Calu3 (cell line): ENCODE measurements around the gene TCEA3. TPM values are rescaled to one million over a fixed set of nuclear protein-coding genes. Genes with fewer than 3 reads are reported as not detected.

Source experiments
- BruUV-seq: library from RNA; stranded (reverse); fragments of 400-500 nt; replicated peaks from 2 replicates; lab custom pipeline; 2021; lab: Mats Ljungman, UMichigan
- CTCF ChIA-PET: fragments of 300-600 bp; sonication (Branson Sonifier 250); formaldehyde crosslinking; loops from one replicate; lab custom pipeline; 2022; ENCODE audit warnings: antibody characterized with exemption; lab: Charles Lee
- DNase-seq: peaks from one replicate; pipeline ENCODE4 v3.0.0; 2022
- H3K27ac Mint-ChIP-seq: one replicate; pipeline ENCODE4 v1.8.0; 2022; ENCODE audit warnings: mixed read lengths; ENCODE audit not compliant: unreplicated experiment
- H3K27me3 Mint-ChIP-seq: one replicate; pipeline ENCODE4 v1.8.0; 2022; ENCODE audit warnings: mixed read lengths; ENCODE audit not compliant: unreplicated experiment
- H3K36me3 Mint-ChIP-seq: one replicate; pipeline ENCODE4 v1.8.0; 2022; ENCODE audit warnings: mild to moderate bottlenecking, moderate library complexity, mixed read lengths; ENCODE audit not compliant: insufficient read depth, unreplicated experiment
- H3K4me1 Mint-ChIP-seq: one replicate; pipeline ENCODE4 v1.8.0; 2022; ENCODE audit warnings: mild to moderate bottlenecking, low read depth, mixed read lengths; ENCODE audit not compliant: unreplicated experiment
- H3K4me3 Mint-ChIP-seq: one replicate; pipeline ENCODE4 v1.8.0; 2022; ENCODE audit warnings: mild to moderate bottlenecking, low read depth, moderate library complexity, mixed read lengths; ENCODE audit not compliant: unreplicated experiment
- H3K9me3 Mint-ChIP-seq: one replicate; pipeline ENCODE4 v1.8.0; 2022; ENCODE audit warnings: low read depth, mixed read lengths; ENCODE audit not compliant: unreplicated experiment
- intact Hi-C: fragments of 100-400 bp; cut with micrococcal nuclease; formaldehyde crosslinking; loops from one replicate; pipeline ENCODE4 v1.10.0; 2022; ENCODE audit not compliant: unreplicated experiment
- total RNA-seq: library from RNA; stranded (reverse); gene quantifications from 2 replicates; pipeline ENCODE4 v1.2.3, GENCODE V29; 2022
- TF ChIP-seq, protein P1 (sequence below): fragments of 200-600 bp; IDR thresholded peaks from one replicate; pipeline ENCODE4 v1.8.0; 2022; ENCODE audit warnings: antibody characterized with exemption; ENCODE audit not compliant: unreplicated experiment

The TCEA3 gene
- total RNA-seq, 1 experiment from 2014 or later = 1.5 TPM

DNA sequence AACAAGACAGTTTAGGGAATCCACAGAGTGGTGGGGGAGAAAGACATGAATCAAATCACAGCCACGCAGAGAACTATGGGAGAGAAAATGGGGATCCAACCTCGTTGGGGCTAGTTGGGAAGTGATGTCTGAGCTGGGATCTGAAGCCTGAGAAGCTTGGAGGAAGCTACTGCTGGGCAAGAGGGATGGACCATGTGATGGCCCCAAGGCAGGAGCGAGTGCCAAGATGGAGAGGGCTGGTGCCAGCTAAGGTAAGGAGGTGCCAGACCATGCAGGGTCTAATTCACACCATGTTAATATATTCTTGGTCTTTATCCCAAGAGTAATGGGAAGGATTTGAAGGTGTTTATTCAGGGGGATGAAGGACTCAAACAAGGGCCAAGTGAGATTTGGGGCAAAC is 18.2 kb upstream of the TCEA3 start:
- Mint-ChIP-seq H3K27ac (no peak overlapping the region), H3K9me3 (no peaks in the 10 kb centered on the region), H3K36me3 (no peaks in the 10 kb centered on the region), H3K4me1 (no peaks in the 10 kb centered on the region), H3K27me3 (peaks cover 25% of the 10 kb centered on the region), H3K4me3 (no peak overlapping the region)
- intact Hi-C loops = no loop called here
- DNase-seq = no peak
- no TSS peak for BruUV-seq
- TF ChIP-seq, protein P1, sequence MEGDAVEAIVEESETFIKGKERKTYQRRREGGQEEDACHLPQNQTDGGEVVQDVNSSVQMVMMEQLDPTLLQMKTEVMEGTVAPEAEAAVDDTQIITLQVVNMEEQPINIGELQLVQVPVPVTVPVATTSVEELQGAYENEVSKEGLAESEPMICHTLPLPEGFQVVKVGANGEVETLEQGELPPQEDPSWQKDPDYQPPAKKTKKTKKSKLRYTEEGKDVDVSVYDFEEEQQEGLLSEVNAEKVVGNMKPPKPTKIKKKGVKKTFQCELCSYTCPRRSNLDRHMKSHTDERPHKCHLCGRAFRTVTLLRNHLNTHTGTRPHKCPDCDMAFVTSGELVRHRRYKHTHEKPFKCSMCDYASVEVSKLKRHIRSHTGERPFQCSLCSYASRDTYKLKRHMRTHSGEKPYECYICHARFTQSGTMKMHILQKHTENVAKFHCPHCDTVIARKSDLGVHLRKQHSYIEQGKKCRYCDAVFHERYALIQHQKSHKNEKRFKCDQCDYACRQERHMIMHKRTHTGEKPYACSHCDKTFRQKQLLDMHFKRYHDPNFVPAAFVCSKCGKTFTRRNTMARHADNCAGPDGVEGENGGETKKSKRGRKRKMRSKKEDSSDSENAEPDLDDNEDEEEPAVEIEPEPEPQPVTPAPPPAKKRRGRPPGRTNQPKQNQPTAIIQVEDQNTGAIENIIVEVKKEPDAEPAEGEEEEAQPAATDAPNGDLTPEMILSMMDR = no peak
- CTCF ChIA-PET = no interaction called here

- TF ChIP-seq, protein P1 = no peak
- Mint-ChIP-seq H3K4me3 (no peak overlapping the region), H3K9me3 (no peaks in the 10 kb centered on the region), H3K27me3 (peaks cover 25% of the 10 kb centered on the region), H3K4me1 (no peaks in the 10 kb centered on the region), H3K36me3 (no peaks in the 10 kb centered on the region), H3K27ac (no peak overlapping the region)
- CTCF ChIA-PET = no interaction called here
- intact Hi-C loops = no loop called here
- BruUV-seq = no TSS peak
- no peak for DNase-seq
Observed at GRCh38 chr1:23441446-23442148, 17.0 kb upstream of the TCEA3 start.

GRCh38 chr1:23438545-23438944 is 14.0 kb upstream of the TCEA3 start:
- CTCF ChIA-PET = no interaction called here
- Mint-ChIP-seq H3K4me3 (no peak overlapping the region), H3K4me1 (no peaks in the 10 kb centered on the region), H3K27ac (no peak overlapping the region), H3K9me3 (no peaks in the 10 kb centered on the region), H3K36me3 (no peaks in the 10 kb centered on the region), H3K27me3 (peaks cover 36% of the 10 kb centered on the region)
- TF ChIP-seq, protein P1 = no peak
- DNase-seq = no peak
- BruUV-seq = no TSS peak
- intact Hi-C loops = no loop called here

GRCh38 chr1:23437355-23437664 is 12.8 kb upstream of the TCEA3 start:
- TF ChIP-seq, protein P1 = no peak
- no TSS peak for BruUV-seq
- no peaks in the 10 kb centered on the region for H3K4me1 Mint-ChIP-seq
- H3K4me3 Mint-ChIP-seq = no peak overlapping the region
- H3K9me3 Mint-ChIP-seq = no peaks in the 10 kb centered on the region
- DNase-seq = no peak
- no peaks in the 10 kb centered on the region for H3K36me3 Mint-ChIP-seq
- peaks cover 23% of the 10 kb centered on the region for H3K27me3 Mint-ChIP-seq
- H3K27ac Mint-ChIP-seq = no peak overlapping the region
- intact Hi-C loops = no loop called here
- CTCF ChIA-PET = no interaction called here
